Central memory CD8-positive, alpha-beta T cell (primary cell): ENCODE measurements around the gene ZNF800.
A peak's percentile ranks its signal among the peaks of the same experiment; 100 is the strongest.
"Not testable (repeated sequence)": the region's sequence is repeated elsewhere in the genome, so short reads cannot be mapped to it uniquely, and the experiment has no call there.

Experiments
- ATAC-seq: fragments of 150-1000 bp; cut with Tn5 transposase; replicated peaks from 2 replicates; pipeline ENCODE4 v1.10.0; 2022; ENCODE audit warnings: mild to moderate bottlenecking, moderate FRiP score, moderate number of reproducible peaks; ENCODE audit not compliant: poor library complexity, severe bottlenecking; ENCODE audit errors: extremely low read depth
- DNase-seq, 2 donors: peaks; one replicate each; pipeline ENCODE4 v3.0.0; 2021; ENCODE audit warnings: low spot score in 2 of 2
- H3K27ac Mint-ChIP-seq: one replicate; pipeline ENCODE4 v1.8.0; 2022; ENCODE audit warnings: low read depth, mild to moderate bottlenecking, moderate library complexity, mixed read lengths
- H3K27me3 Mint-ChIP-seq: one replicate; pipeline ENCODE4 v1.8.0; 2022; ENCODE audit warnings: mixed read lengths
- H3K36me3 Mint-ChIP-seq: one replicate; pipeline ENCODE4 v1.8.0; 2022; ENCODE audit warnings: mild to moderate bottlenecking, moderate library complexity, mixed read lengths; ENCODE audit not compliant: insufficient read depth
- H3K4me1 Mint-ChIP-seq: one replicate; pipeline ENCODE4 v1.8.0; 2022; ENCODE audit warnings: mixed read lengths
- H3K4me3 Mint-ChIP-seq: one replicate; pipeline ENCODE4 v1.8.0; 2022; ENCODE audit warnings: mild to moderate bottlenecking, moderate library complexity, mixed read lengths
- H3K9me3 Mint-ChIP-seq: one replicate; pipeline ENCODE4 v1.8.0; 2022; ENCODE audit warnings: mixed read lengths

ZNF800 gene

DNA sequence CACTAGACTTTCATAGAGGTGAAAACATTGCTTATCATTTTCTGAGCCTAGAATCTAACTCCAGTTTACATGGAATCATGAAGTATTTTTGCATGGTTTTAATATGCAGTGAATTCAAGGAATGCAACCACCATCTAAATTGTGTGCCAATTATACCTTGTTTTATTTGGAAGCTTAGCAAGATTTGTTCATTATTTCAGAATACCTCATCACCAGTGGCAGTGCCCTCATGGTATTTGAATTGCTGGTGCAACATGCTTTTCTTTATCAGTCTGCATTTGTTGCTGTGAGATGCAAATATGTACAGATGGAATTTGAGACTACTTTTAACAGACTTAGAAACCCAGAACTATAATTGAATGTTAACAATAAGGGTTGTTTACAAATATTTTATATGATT, 18.7 kb upstream of the ZNF800 start:
- H3K4me1 Mint-ChIP-seq: peaks cover 25% of the 10 kb centered on the region
- ATAC-seq: no peak
- no peak for DNase-seq
- H3K36me3 Mint-ChIP-seq: peaks cover 4% of the 10 kb centered on the region
- no peak overlapping the region for H3K27ac Mint-ChIP-seq
- no peak overlapping the region for H3K4me3 Mint-ChIP-seq
- H3K27me3 Mint-ChIP-seq: peaks cover 5% of the 10 kb centered on the region
- H3K9me3 Mint-ChIP-seq: no peaks in the 10 kb centered on the region

DNA sequence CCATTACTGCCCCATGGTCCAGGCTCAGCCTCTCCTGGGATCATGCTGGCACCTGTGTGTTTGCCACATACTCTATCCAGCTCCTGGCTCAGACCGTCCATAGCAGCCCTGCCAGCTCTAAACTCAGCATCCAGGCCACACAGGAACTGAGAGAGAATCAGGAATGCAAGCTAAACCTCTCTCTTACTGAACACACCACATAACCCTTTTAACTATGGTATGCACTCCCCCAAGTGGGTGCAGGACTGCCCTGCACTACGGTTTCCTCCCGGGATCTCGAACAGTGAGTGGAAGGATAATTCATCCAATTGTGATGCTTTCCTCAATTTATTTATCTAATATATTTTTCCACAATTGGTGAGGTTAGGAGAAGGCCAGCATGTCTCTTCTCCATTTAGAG, 17.1 kb upstream of the ZNF800 start:
- DNase-seq (no peak), ATAC-seq (no peak)
- Mint-ChIP-seq H3K4me3 (no peak overlapping the region), H3K9me3 (no peaks in the 10 kb centered on the region), H3K4me1 (peaks cover 20% of the 10 kb centered on the region), H3K36me3 (peaks cover 4% of the 10 kb centered on the region), H3K27ac (no peak overlapping the region), H3K27me3 (peaks cover 10% of the 10 kb centered on the region)

GRCh38 chr7:127404286-127405072, 12.0 kb upstream of the ZNF800 start:
- Mint-ChIP-seq H3K9me3 (no peaks in the 10 kb centered on the region), H3K27me3 (peaks cover 47% of the 10 kb centered on the region), H3K4me1 (peaks cover 7% of the 10 kb centered on the region), H3K36me3 (no peaks in the 10 kb centered on the region), H3K4me3 (no peak overlapping the region), H3K27ac (no peak overlapping the region)
- DNase-seq (no peak), ATAC-seq (no peak)

DNA sequence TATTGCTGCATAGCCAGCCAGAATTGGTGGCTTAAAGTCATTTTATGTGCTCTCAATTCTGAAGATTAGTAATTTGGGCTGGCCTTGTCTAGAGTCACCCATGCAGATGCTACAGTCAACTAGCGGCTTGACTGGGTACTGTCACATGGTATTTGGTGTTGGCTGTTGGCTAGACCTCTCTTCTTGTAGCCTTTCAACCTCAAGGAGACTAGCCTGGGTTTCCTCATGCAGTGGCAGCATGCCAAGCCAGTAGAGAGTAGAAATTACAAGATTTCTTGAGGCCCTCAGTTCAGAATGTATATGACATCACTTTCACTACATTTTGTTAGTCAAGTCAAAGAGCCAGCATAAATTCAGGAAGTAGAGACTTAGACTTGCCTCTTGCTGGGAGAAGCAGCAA, 3.7 kb upstream of the ZNF800 start:
- Mint-ChIP-seq H3K27me3 (peaks cover 22% of the 10 kb centered on the region), H3K4me3 (no peak overlapping the region), H3K9me3 (no peaks in the 10 kb centered on the region), H3K4me1 (peaks cover 11% of the 10 kb centered on the region), H3K36me3 (peaks cover 14% of the 10 kb centered on the region), H3K27ac (no peak overlapping the region)
- DNase-seq (no peak), ATAC-seq (no peak)

GRCh38 chr7:127395104-127395503, 2.6 kb upstream of the ZNF800 start:
- not testable (repeated sequence) for DNase-seq, H3K27ac Mint-ChIP-seq, ATAC-seq, H3K4me3 Mint-ChIP-seq, H3K9me3 Mint-ChIP-seq
- H3K27me3 Mint-ChIP-seq: peaks cover 11% of the 10 kb centered on the region
- peaks cover 21% of the 10 kb centered on the region for H3K36me3 Mint-ChIP-seq
- H3K4me1 Mint-ChIP-seq: peaks cover 21% of the 10 kb centered on the region

- Mint-ChIP-seq H3K4me3 (peak overlapping the region; percentile 98), H3K4me1 (peaks cover 37% of the 10 kb centered on the region), H3K36me3 (peaks cover 27% of the 10 kb centered on the region), H3K27ac (peak overlapping the region; percentile 97), H3K9me3 (no peaks in the 10 kb centered on the region), H3K27me3 (no peaks in the 10 kb centered on the region)
- no peak for DNase-seq
- ATAC-seq: no peak
Measured at GRCh38 chr7:127393368-127394058, 1.0 kb upstream of the ZNF800 start.

DNA sequence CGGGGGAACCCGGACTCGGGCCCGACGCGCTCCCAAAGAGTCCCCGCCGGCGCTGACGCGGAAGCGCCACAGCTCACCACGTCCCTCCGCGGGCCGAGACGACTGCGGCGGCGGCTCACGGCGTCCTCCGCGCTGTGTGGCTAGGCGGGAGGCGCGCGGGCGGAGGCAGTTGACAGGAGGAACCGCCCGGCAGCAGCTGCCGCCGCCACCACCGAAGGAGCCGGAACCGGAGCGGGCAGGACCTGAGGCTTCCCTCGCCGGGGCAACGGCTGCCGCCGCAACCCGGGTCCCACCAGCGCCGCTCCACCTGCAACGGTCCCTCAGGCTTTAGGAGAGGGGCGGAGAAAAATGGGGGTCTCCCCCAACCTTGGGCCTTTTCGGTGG, 334 bp downstream of the ZNF800 start:
- peaks cover 39% of the 10 kb centered on the region for H3K36me3 Mint-ChIP-seq
- H3K27ac Mint-ChIP-seq: peak overlapping the region; percentile 97
- no peaks in the 10 kb centered on the region for H3K9me3 Mint-ChIP-seq
- no peaks in the 10 kb centered on the region for H3K27me3 Mint-ChIP-seq
- DNase-seq (peak; percentile 52 to 56), ATAC-seq (peak; percentile 70)
- H3K4me3 Mint-ChIP-seq: peak overlapping the region; percentile 98
- H3K4me1 Mint-ChIP-seq: peaks cover 49% of the 10 kb centered on the region

DNA sequence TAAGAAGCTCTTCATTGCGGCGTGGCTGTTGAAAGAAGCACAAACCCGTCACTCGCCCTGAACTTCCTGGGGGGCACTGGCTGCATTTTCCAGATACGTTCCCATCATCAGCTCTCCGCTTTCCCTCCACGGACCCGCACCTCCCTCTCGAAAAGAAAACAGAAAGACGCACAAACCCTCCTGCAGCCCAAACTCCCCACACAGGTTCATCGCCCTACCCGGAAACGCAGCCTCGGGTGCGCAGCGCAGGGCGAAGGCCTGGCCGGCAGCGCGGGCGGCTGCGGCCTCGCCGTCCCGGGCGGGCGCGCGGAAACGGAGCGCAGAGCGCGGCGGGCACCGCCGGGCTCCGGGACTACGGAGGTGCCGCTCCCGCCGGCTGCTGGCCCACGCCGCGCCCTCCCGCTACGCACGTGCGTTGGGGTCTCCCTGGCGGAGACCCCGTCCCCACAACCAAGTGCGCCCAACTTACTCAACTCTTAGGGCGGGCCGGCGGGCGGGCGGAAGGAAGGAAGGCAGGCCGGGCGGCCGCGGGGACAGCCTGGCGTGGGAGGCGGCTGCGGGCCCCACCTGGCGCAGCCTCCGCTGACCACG, 822 bp downstream of the ZNF800 start:
- H3K27ac Mint-ChIP-seq: peak overlapping the region; percentile 97
- ATAC-seq (peak; percentile 57), DNase-seq (peak; percentile 37 to 41)
- no peaks in the 10 kb centered on the region for H3K27me3 Mint-ChIP-seq
- H3K4me3 Mint-ChIP-seq: peak overlapping the region; percentile 98
- H3K36me3 Mint-ChIP-seq: peaks cover 39% of the 10 kb centered on the region
- H3K9me3 Mint-ChIP-seq: no peaks in the 10 kb centered on the region
- H3K4me1 Mint-ChIP-seq: peaks cover 49% of the 10 kb centered on the region

DNA sequence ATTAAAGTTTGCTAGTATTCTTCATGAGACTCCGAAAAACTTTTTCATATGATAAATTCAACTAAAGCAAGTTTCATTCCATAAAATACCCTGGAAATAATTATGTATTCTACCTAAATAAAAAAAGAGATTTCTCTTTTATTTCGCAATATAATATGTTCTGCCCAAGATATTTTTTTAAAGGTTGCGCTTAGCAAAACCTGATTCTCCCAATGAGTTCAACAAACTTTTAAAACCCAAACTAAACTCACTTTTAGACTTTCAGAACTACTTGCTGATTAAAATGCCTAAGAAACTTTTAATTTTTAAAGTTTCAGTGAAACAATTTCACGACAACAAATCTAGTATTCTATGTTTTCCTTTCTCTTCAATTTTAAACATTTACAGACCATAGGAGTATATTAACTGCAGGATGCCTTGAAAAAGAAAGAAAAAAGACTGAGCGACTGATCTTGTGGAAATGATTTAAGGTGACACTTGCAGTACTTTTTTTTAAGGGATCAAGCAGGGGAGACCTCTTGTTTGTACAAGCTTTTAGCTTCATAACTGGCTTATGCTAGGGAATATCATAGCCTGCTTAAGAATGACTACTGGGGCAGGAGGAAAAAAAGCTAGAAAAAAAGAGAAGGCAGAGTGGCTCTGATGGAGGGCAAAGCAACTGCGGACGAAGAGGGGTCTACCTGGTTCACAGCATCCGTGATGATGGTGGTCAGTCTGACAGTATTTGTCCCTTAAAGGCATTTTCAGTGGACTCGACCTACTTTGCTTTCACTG, 1.5 kb downstream of the ZNF800 start:
- Mint-ChIP-seq H3K9me3 (no peaks in the 10 kb centered on the region), H3K27me3 (no peaks in the 10 kb centered on the region), H3K36me3 (peaks cover 43% of the 10 kb centered on the region), H3K4me1 (peaks cover 49% of the 10 kb centered on the region), H3K27ac (peak overlapping the region; percentile 97), H3K4me3 (peak overlapping the region; percentile 98)
- DNase-seq (no peak), ATAC-seq (no peak)

DNA sequence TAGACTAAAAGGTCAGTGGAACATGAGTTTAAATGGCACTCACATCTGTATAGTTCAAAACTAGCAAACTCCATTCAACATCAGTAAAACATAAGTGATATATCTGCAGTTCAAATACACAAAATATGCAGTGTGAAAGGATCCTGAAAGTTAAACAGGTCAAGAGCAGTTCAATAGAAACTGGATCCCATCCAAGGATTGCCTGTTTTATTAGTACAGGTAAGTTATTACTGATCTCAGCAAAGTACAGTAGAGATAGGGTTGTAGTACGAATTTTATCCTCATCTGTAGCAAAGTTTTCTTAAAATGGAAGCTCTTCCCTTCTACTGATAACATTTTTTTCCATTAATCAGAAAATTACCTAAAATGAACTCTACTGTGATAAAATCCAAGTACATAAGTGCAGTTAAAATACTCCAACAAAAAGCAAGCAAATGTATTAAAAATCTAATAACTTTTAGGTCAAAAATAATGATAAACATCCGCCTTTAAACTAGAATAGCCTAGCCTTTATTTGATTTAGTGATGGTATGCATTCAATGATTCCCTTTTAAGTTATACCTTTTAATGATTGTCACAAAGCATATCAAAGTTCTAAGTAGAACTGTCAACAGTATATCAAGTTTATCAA, 2.2 kb downstream of the ZNF800 start:
- ATAC-seq (no peak), DNase-seq (no peak)
- no peaks in the 10 kb centered on the region for H3K9me3 Mint-ChIP-seq
- H3K36me3 Mint-ChIP-seq: peaks cover 43% of the 10 kb centered on the region
- H3K4me3 Mint-ChIP-seq: peak overlapping the region; percentile 98
- H3K4me1 Mint-ChIP-seq: peaks cover 53% of the 10 kb centered on the region
- H3K27ac Mint-ChIP-seq: peak overlapping the region; percentile 97
- H3K27me3 Mint-ChIP-seq: no peaks in the 10 kb centered on the region

- Mint-ChIP-seq H3K9me3 (no peaks in the 10 kb centered on the region), H3K27ac (no peak overlapping the region), H3K4me3 (peak overlapping the region; percentile 35), H3K4me1 (peaks cover 60% of the 10 kb centered on the region), H3K27me3 (no peaks in the 10 kb centered on the region), H3K36me3 (peaks cover 45% of the 10 kb centered on the region)
- ATAC-seq: no peak
- no peak for DNase-seq
Measured at GRCh38 chr7:127389321-127389720, 3.2 kb downstream of the ZNF800 start.

GRCh38 chr7:127387974-127388373, 4.5 kb downstream of the ZNF800 start:
- Mint-ChIP-seq H3K9me3 (no peaks in the 10 kb centered on the region), H3K27me3 (no peaks in the 10 kb centered on the region), H3K36me3 (peaks cover 49% of the 10 kb centered on the region), H3K27ac (peak overlapping the region; percentile 59), H3K4me3 (peak overlapping the region; percentile 35), H3K4me1 (peaks cover 61% of the 10 kb centered on the region)
- ATAC-seq: no peak
- DNase-seq: no peak
